SK-N-MC (cell line): ENCODE measurements around the gene GSE1.

Source experiments
- EZH2 ChIP-seq: fragments of 200-600 bp; sonication (generic); IDR thresholded peaks from one replicate; pipeline ENCODE4 v1.6.1; 2017; ENCODE audit warnings: antibody characterized with exemption
- POLR2AphosphoS5 ChIP-seq: IDR thresholded peaks from 2 replicates; pipeline ENCODE4 v1.6.1; 2012; ENCODE audit warnings: mild to moderate bottlenecking, low read depth, low read length, borderline replicate concordance

DNA sequence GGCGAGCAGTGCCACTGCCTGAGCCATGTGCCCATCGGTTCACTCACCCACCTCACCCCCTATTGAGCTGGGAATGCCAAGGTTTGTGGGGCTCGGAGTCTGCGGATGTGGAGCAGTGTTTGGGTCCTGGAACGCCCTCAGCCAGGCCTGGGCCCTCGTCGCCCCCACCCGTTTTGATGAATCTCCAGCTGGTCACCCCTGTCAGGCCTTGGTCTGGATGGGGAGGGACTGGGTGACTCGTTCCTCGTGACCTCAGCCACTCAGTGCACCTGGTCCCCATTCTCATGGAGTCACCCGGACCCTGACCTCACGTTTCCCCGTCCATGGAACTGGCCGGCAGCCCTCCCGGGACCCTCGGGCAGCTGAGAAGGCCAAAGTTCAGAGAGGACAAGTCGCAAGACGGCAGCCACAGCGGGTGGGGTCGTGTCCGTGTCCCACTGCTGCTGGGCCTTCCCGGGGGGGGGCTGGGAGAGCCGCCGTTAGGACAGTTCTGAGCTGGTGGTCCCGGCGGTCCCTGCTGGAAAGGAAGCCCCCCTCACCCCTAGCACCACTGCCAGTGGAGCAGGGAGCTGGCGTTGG, 23.2 kb downstream of the GSE1 start:
- TF ChIP-seq POLR2AphosphoS5, result no peak
- no peak for TF ChIP-seq EZH2
